Body of pancreas (tissue), 4 donors: ENCODE results near the gene NR1H2. TPM values are rescaled to one million over a fixed set of nuclear protein-coding genes. Genes with fewer than 3 reads are reported as not detected.

Experiments used
- ATAC-seq: fragments of 150-250 bp; one replicate; pipeline ENCODE4 v1.9.1; 2016
- DNase-seq, 4 donors: peaks; one replicate each; pipeline ENCODE4 v3.0.0-alpha.2; 2019
- H3K27ac ChIP-seq, 4 donors: fragments of 200-600 bp; sonication (generic); 1 replicate in 3 of 4; 2 replicates in 1 of 4; pipeline versions ENCODE4 v1.5.1 to v1.6.1; 2016 to 2019; ENCODE audit warnings: mild to moderate bottlenecking in 1 of 4, mixed read lengths in 1 of 4, moderate library complexity in 1 of 4
- H3K27me3 ChIP-seq, 2 donors: fragments of 200-600 bp; sonication (generic); one replicate each; pipeline ENCODE4 v1.6.0; 2016; ENCODE audit warnings: mild to moderate bottlenecking in 1 of 2
- H3K36me3 ChIP-seq, 2 donors: fragments of 200-600 bp; sonication (generic); replicated peaks in 1 of 2; 2 replicates each; pipeline ENCODE4 v1.5.1; 2016; ENCODE audit warnings: low read depth in 2 of 2; ENCODE audit not compliant: insufficient read depth in 1 of 2
- H3K4me1 ChIP-seq: fragments of 200-600 bp; sonication (generic); one replicate; pipeline ENCODE4 v1.6.0; 2016
- H3K4me3 ChIP-seq, 2 donors: fragments of 200-600 bp; sonication (generic); 1 replicate in 1 of 2; 2 replicates in 1 of 2; pipeline ENCODE4 v1.5.1; 2016 to 2019
- H3K9me3 ChIP-seq, 3 donors: fragments of 200-600 bp; sonication (generic); 1 replicate in 2 of 3; 2 replicates in 1 of 3; pipeline ENCODE4 v1.5.1; 2016
- POLR2A ChIP-seq, 3 donors: fragments of 450-650 bp; IDR thresholded peaks; one replicate each; pipeline ENCODE4 v1.6.1; 2016; ENCODE audit warnings: antibody characterized with exemption in 3 of 3, mild to moderate bottlenecking in 2 of 3
- WGBS, 2 donors: methylation state at CpG; one replicate each; pipeline ENCODE4 v1.1.5; 2017; 5-methylcytosine and 5-hydroxymethylcytosine counted together
- intact Hi-C: fragments of 100-400 bp; cut with DNase I; formaldehyde crosslinking; loops from one replicate; pipeline ENCODE4 v1.15.1; 2023
- total RNA-seq, 2 donors: library from RNA; depleted of rRNA; stranded (reverse); fragments of >200 nt; gene quantifications; one replicate each; pipeline ENCODE4 v1.1.0, GENCODE V29; 2016
- TF ChIP-seq, protein P1 (sequence below), 7 experiments: fragments of 450-650 bp in 4 of 7; fragments of 200-600 bp in 3 of 7; sonication (generic) in 3 of 7; IDR thresholded peaks; one replicate each; pipeline ENCODE4 v1.5.1; 2016 to 2019; ENCODE audit warnings: antibody characterized with exemption in 7 of 7

NR1H2 gene
- total RNA-seq, 2 donors from 2014 or later: 43.2 to 50.1 TPM

DNA sequence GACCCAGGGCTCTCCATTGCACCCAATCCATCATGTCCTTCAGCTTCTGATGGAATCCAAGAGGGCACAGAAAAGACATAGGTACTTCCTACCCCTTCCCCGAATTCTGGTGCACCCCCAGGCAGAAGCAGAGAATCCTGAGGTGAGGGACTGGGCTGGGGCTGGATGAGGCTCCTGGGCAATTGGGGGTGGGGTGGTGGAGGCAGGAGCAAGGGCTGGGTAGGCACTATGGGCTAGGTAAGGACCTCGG is 44.3 kb upstream of the NR1H2 start:
- H3K4me1 ChIP-seq: peaks cover 76% of the 10 kb centered on the region
- no peak for DNase-seq
- peak overlapping the region; percentile 65 to 84 (median 80) for H3K27ac ChIP-seq
- H3K27me3 ChIP-seq: no peaks in the 10 kb centered on the region
- H3K9me3 ChIP-seq: no peaks in the 10 kb centered on the region
- no peak for ATAC-seq
- H3K36me3 ChIP-seq: no peaks in the 10 kb centered on the region
- TF ChIP-seq POLR2A (IDR thresholded peaks at IDR 0.05): no peak
- TF ChIP-seq, protein P1, sequence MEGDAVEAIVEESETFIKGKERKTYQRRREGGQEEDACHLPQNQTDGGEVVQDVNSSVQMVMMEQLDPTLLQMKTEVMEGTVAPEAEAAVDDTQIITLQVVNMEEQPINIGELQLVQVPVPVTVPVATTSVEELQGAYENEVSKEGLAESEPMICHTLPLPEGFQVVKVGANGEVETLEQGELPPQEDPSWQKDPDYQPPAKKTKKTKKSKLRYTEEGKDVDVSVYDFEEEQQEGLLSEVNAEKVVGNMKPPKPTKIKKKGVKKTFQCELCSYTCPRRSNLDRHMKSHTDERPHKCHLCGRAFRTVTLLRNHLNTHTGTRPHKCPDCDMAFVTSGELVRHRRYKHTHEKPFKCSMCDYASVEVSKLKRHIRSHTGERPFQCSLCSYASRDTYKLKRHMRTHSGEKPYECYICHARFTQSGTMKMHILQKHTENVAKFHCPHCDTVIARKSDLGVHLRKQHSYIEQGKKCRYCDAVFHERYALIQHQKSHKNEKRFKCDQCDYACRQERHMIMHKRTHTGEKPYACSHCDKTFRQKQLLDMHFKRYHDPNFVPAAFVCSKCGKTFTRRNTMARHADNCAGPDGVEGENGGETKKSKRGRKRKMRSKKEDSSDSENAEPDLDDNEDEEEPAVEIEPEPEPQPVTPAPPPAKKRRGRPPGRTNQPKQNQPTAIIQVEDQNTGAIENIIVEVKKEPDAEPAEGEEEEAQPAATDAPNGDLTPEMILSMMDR (IDR thresholded peaks at IDR 0.05): no peak
- intact Hi-C loops: no loop called here
- H3K4me3 ChIP-seq: no peak overlapping the region
- 15 to 18% methylated on average over 2 of the region's 2 CpGs for WGBS, 2 donors

DNA sequence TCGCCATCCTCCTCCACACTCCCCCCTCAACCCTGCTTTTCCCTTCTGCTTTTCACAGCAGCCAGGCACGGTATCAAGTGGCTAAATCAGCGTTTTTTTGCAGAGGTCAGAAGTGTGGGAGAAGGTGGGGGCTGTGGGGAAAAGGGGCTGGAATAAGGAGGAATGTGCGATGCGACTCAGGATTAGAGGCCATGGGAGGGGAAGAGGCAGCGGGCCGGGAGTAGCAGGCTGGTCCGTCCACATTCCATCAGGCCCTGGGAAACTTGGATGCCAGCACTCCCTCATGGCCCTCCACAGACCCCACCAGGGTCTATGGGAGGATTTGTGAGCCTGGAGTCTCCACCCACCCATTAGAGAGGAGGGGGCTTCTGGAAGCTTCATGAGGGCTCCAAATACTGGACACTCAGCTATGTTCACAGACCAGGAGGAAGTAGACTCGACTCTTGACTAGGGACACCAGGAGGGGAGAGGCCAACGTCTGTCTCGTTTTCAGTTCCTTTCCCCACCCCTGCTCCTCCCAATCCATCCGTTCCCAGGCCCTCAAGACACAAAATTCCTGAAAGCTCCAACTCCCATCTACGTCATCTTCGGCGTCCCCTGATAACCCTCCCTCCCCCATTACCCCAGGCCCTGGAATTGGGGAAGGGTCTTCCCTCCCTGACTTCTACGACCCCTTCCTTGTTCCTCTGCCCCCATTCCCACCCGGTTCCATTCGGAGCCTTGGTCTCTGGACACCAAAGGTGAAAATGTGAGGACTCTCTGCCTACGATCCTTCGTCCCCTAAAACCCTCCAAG is 43.8 kb upstream of the NR1H2 start:
- no peaks in the 10 kb centered on the region for H3K27me3 ChIP-seq
- intact Hi-C loops: no loop called here
- H3K4me3 ChIP-seq: no peak overlapping the region
- no peaks in the 10 kb centered on the region for H3K36me3 ChIP-seq
- DNase-seq (peak in 2 of 4 donors; percentile 38 to 60), ATAC-seq (no peak)
- TF ChIP-seq POLR2A (IDR thresholded peaks at IDR 0.05): peak; percentile 32 to 54 (median 45)
- TF ChIP-seq, protein P1 (IDR thresholded peaks at IDR 0.05): no peak
- H3K9me3 ChIP-seq: no peaks in the 10 kb centered on the region
- H3K27ac ChIP-seq: peak overlapping the region; percentile 65 to 84 (median 80)
- WGBS, 2 donors: 15 to 24% methylated on average over 20 of the region's 20 CpGs
- H3K4me1 ChIP-seq: peaks cover 71% of the 10 kb centered on the region

DNA sequence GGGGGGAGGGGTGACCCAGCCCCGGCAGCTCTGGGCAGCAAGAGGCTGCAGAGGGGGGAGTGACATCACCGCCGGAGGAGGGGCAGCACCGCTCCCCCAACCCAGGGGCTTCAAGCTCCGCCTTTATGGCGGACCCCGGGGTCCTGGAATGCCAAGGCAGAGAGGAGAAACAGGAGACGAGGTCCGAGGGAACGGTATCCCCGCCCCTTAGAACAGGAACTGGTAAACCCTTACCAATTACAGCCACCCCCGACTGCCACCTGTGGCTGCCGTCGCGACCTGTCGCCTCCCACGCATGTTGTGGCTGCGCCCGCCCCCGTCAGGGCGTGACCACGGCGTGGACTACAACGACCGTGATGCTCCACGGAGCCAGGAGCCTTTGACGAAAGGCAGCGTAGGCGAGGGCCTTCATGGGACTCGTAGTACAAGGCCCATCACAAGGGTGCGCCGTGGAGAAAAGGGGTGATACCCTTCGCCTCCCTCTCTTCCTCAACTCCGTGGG is 43.0 kb upstream of the NR1H2 start:
- Histone ChIP-seq H3K4me1 (peaks cover 64% of the 10 kb centered on the region), H3K36me3 (no peaks in the 10 kb centered on the region), H3K4me3 (peak overlapping the region in 1 of 2 donors; percentile 6), H3K27me3 (no peaks in the 10 kb centered on the region), H3K9me3 (no peaks in the 10 kb centered on the region), H3K27ac (peak overlapping the region; percentile 65 to 84 (median 80))
- ATAC-seq (peak; percentile 50), DNase-seq (peak; percentile 90 to 97 (median 95))
- TF ChIP-seq POLR2A (IDR thresholded peaks at IDR 0.05): peak in 1 of 3 donors; percentile 59
- TF ChIP-seq, protein P1 (IDR thresholded peaks at IDR 0.05): peak in 1 of 7 experiments; percentile 4
- intact Hi-C loops: no loop called here
- WGBS, 2 donors: 0% methylated on average over 8 to 34 of the region's 34 CpGs

DNA sequence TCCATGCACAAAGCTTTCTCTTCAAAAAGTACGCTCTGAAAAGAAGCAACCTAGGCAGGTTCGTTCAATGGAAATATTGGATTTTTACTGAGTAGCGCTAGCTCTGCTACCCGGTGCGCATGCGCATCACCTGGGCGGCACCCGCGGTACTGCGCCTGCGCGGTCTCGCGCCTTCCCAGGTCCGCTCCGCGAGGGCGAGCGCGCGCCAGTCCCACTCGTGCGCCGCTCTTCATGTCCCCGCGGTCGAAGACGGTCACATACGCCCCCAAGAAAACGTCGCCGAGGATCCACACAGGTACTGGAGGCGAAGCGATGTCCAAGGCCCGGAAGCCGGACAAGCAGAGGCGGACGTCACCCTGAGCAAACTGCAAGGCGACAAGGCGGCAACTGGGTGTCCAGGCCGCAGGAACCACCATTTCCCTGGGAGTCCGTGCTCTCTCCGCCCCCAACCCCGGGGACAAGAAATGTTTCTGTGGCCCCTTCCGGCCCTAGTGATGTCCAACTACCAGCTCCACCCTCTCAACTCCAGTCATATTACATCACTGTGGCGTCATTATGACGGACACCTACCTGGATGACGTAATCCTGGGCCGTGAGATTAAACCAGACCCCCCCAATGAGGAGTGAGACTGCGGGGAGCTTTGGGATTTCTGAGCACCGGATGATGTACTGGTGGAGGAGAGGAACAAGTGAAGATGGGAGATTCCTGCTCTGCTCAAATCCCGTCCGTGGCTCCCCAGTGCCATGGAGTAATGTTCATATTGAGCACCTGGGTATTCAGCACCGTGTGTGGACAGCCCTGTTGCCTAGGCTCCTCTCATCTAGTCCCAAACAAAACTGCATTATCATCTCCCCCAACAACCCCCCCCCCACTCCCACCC is 42.3 kb upstream of the NR1H2 start:
- WGBS, 2 donors: 8 to 15% methylated on average over 31 to 54 of the region's 54 CpGs
- peak; percentile 27 for ATAC-seq
- TF ChIP-seq, protein P1 (IDR thresholded peaks at IDR 0.05): peak in 1 of 7 experiments; percentile 4
- peak; percentile 72 to 91 (median 88) for TF ChIP-seq POLR2A (IDR thresholded peaks at IDR 0.05)
- Histone ChIP-seq H3K27me3 (no peaks in the 10 kb centered on the region), H3K36me3 (no peaks in the 10 kb centered on the region), H3K4me1 (peaks cover 61% of the 10 kb centered on the region), H3K9me3 (no peaks in the 10 kb centered on the region), H3K27ac (peak overlapping the region; percentile 65 to 84 (median 80)), H3K4me3 (peak overlapping the region; percentile 6 to 26)
- DNase-seq: peak in 3 of 4 donors; percentile 84 to 87 (median 86)
- intact Hi-C loops: no loop called here
